GM19193 (cell line): ENCODE data around the gene RASAL3.

Source experiments
- POLR2A ChIP-seq: IDR thresholded peaks from 4 replicates; pipeline ENCODE4 v1.6.1; 2011; ENCODE audit not compliant: insufficient read depth, insufficient read length; ENCODE audit errors: extremely low read depth

Gene RASAL3

GRCh38 chr19:15479391-15480345 is 15.3 kb upstream of the RASAL3 start, which contains the start of gene PGLYRP2:
TSS of gene PGLYRP2 (minus strand) at chr19:15479501. CDS start at chr19:15479371, 130 bp downstream.
- no peak for TF ChIP-seq POLR2A

GRCh38 chr19:15476325-15476724 is 12.0 kb upstream of the RASAL3 start:
- TF ChIP-seq POLR2A = no peak

GRCh38 chr19:15475611-15476010 is 11.3 kb upstream of the RASAL3 start:
- TF ChIP-seq POLR2A = no peak

GRCh38 chr19:15475169-15475568 is 10.8 kb upstream of the RASAL3 start:
- no peak for TF ChIP-seq POLR2A

GRCh38 chr19:15471639-15472101 is 7.3 kb upstream of the RASAL3 start:
- TF ChIP-seq POLR2A = no peak

GRCh38 chr19:15469513-15470297 is 5.4 kb upstream of the RASAL3 start:
- TF ChIP-seq POLR2A = no peak

GRCh38 chr19:15468675-15469512 is 4.5 kb upstream of the RASAL3 start:
- no peak for TF ChIP-seq POLR2A

GRCh38 chr19:15467734-15468214 is 3.4 kb upstream of the RASAL3 start:
- TF ChIP-seq POLR2A = no peak

GRCh38 chr19:15466851-15467733 is 2.7 kb upstream of the RASAL3 start:
- no peak for TF ChIP-seq POLR2A

- peak; percentile 56 for TF ChIP-seq POLR2A
These were observed 428 bp downstream of the RASAL3 start for GRCh38 chr19:15463861-15464371.

GRCh38 chr19:15461694-15462093 is 2.6 kb downstream of the RASAL3 start:
- no peak for TF ChIP-seq POLR2A

- TF ChIP-seq POLR2A = no peak
These were observed 6.5 kb downstream of the RASAL3 start for GRCh38 chr19:15457701-15458484.
